Prostate gland (tissue), 2 donors: ENCODE measurements around the gene NPR1.

Source experiments
- CTCF ChIP-seq, 4 experiments: fragments of 200-600 bp in 2 of 4; fragments of 450-650 bp in 2 of 4; sonication (generic) in 2 of 4; IDR thresholded peaks; 1 replicate in 3 of 4; 2 replicates in 1 of 4; pipeline ENCODE4 v1.5.1; 2016 to 2019; ENCODE audit warnings: antibody characterized with exemption in 4 of 4, mild to moderate bottlenecking in 2 of 4, moderate library complexity in 2 of 4
- POLR2A ChIP-seq: fragments of 450-650 bp; IDR thresholded peaks from one replicate; pipeline ENCODE4 v1.6.1; 2016; ENCODE audit warnings: antibody characterized with exemption, mild to moderate bottlenecking
- POLR2AphosphoS5 ChIP-seq: sonication (generic); formaldehyde crosslinking; IDR thresholded peaks from one replicate; pipeline ENCODE4 v1.6.1; 2017; ENCODE audit warnings: antibody characterized with exemption

- TF ChIP-seq CTCF (IDR thresholded peaks at IDR 0.05) = no peak
- no peak for TF ChIP-seq POLR2A
- no peak for TF ChIP-seq POLR2AphosphoS5
Observed at GRCh38 chr1:153734396-153735089, 56.1 kb downstream of the NPR1 start.
